ENCODE results near the gene ARMC2. TPM values are rescaled to one million over a fixed set of nuclear protein-coding genes. Genes with fewer than 3 reads are reported as not detected.
"Not testable (repeated sequence)": the region's sequence is repeated elsewhere in the genome, so short reads cannot be mapped to it uniquely, and the experiment has no call there.

The ARMC2 gene
- total RNA-seq, 1 donor: 1.4 TPM

DNA sequence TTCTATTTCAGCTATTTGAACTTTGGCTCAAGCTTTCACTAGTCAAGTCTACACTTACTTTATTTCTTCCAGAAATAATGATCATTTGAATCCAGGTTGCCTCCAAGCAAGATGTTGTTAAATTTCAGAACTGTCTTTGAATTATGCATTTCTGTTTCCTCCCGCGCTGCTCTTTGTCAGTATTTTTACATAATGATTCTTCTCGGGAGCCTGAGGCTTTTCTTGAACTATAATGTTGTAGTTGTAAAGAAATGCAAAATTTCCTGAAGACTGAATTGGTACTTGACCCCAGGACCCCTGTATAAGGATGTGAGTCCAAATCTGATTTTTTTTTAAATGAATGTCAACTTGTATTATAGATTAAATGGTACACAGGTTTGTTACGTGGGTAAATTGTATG lies 80.4 kb downstream of the ARMC2 start:
- no peak overlapping the region for H2AFZ ChIP-seq (ENCODE audit: low read length)
- no peaks in the 10 kb centered on the region for H3K9me3 ChIP-seq (ENCODE audit: low read depth, low read length)
- H3K4me1 ChIP-seq (ENCODE audit: insufficient read depth, low read length): no peaks in the 10 kb centered on the region
- no peak for DNase-seq (ENCODE audit: insufficient read length, low spot score, missing footprints)
- no peaks in the 10 kb centered on the region for H4K20me1 ChIP-seq (ENCODE audit: insufficient read depth, low read length)
- H3K4me2 ChIP-seq (ENCODE audit: insufficient read depth, low read length): no peak overlapping the region
- peaks cover 5% of the 10 kb centered on the region for H3K27me3 ChIP-seq (ENCODE audit: insufficient read depth, low read length)
- TF ChIP-seq, protein P1, sequence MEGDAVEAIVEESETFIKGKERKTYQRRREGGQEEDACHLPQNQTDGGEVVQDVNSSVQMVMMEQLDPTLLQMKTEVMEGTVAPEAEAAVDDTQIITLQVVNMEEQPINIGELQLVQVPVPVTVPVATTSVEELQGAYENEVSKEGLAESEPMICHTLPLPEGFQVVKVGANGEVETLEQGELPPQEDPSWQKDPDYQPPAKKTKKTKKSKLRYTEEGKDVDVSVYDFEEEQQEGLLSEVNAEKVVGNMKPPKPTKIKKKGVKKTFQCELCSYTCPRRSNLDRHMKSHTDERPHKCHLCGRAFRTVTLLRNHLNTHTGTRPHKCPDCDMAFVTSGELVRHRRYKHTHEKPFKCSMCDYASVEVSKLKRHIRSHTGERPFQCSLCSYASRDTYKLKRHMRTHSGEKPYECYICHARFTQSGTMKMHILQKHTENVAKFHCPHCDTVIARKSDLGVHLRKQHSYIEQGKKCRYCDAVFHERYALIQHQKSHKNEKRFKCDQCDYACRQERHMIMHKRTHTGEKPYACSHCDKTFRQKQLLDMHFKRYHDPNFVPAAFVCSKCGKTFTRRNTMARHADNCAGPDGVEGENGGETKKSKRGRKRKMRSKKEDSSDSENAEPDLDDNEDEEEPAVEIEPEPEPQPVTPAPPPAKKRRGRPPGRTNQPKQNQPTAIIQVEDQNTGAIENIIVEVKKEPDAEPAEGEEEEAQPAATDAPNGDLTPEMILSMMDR (IDR thresholded peaks at IDR 0.05; ENCODE audit: extremely low read depth, low read depth, low read length): no peak
- H3K36me3 ChIP-seq (ENCODE audit: insufficient read depth, low read length): no peaks in the 10 kb centered on the region
- no peaks in the 10 kb centered on the region for H3K79me2 ChIP-seq (ENCODE audit: insufficient read depth, low read length)
- no peak overlapping the region for H3K27ac ChIP-seq (ENCODE audit: low read depth, low read length)
- H3K4me3 ChIP-seq (ENCODE audit: insufficient read depth, low read length): no peak overlapping the region

DNA sequence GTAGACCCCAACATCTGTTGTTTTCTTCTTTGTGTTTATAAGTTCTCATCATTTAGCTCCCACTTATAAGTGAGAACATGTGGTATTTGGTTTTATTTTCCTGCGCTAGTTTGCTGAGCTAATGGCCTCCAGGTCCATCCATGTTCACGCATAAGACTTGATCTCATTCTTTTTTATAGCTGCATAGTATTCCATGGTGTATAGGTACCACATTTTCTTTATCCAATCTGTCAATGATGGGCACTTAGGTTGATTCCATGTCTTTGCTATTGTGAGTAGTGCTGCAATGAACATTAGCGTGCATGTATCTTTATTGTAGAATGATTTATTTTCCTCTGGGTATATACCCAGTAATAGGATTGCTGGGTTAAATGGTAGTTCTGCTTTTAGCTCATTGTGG lies 82.9 kb downstream of the ARMC2 start:
- not testable (repeated sequence) for H3K27ac ChIP-seq (ENCODE audit: low read depth, low read length)

DNA sequence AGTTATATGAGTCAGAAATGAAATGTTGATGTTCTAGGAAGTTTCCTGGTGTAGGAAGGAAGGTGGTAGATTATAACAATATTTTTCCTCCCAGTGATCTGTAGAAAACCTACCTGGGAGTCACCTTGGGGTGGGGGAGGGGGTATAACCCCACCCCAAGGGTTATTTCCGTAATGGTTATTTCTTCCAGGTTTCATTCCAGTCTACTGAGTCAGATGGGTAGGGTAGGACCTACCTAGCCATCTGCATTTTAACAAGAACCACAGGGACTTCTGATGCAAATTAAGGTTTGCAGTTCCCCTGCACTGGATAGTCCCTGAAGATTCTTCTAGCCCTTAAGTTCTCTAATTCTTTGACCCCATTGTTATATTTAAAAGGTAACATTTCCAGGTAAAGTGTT lies 88.9 kb downstream of the ARMC2 start:
- DNase-seq (ENCODE audit: insufficient read length, low spot score, missing footprints): no peak
- no peaks in the 10 kb centered on the region for H3K9me3 ChIP-seq (ENCODE audit: low read depth, low read length)

More for the DNA sequence above, 82.9 kb downstream of the ARMC2 start:
- H3K79me2 ChIP-seq (ENCODE audit: insufficient read depth, low read length); H3K27me3 ChIP-seq (ENCODE audit: insufficient read depth, low read length); H3K9me3 ChIP-seq (ENCODE audit: low read depth, low read length); DNase-seq (ENCODE audit: insufficient read length, low spot score, missing footprints); H3K36me3 ChIP-seq (ENCODE audit: insufficient read depth, low read length); H3K4me3 ChIP-seq (ENCODE audit: insufficient read depth, low read length); H3K4me2 ChIP-seq (ENCODE audit: insufficient read depth, low read length); H4K20me1 ChIP-seq (ENCODE audit: insufficient read depth, low read length); H3K4me1 ChIP-seq (ENCODE audit: insufficient read depth, low read length); H2AFZ ChIP-seq (ENCODE audit: low read length): not testable (repeated sequence)

DNA sequence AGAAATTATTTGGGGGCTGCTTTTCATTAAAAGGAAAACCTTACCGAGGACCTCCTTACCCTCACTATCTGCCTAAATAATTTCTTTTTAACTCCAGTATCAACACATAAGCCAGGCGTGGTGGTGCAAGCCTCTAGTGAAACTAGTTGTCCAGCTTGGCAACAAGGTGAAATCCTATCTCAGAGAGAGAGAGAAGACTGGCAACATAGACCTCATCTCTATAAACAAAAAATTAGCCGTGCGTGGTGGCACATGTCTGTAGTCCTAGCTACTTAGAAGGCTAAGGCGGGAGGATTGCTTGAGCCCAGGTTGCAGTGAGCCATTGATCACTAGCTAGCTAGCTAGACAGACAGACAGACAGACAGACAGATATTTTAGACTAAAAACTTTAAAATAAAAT lies 92.5 kb downstream of the ARMC2 start:
- Histone ChIP-seq H3K27me3 (ENCODE audit: insufficient read depth, low read length) (no peaks in the 10 kb centered on the region), H4K20me1 (ENCODE audit: insufficient read depth, low read length) (no peaks in the 10 kb centered on the region), H3K9me3 (ENCODE audit: low read depth, low read length) (no peaks in the 10 kb centered on the region), H3K4me3 (ENCODE audit: insufficient read depth, low read length) (no peak overlapping the region), H3K4me2 (ENCODE audit: insufficient read depth, low read length) (no peak overlapping the region), H3K4me1 (ENCODE audit: insufficient read depth, low read length) (peaks cover 19% of the 10 kb centered on the region), H3K36me3 (ENCODE audit: insufficient read depth, low read length) (no peaks in the 10 kb centered on the region), H3K27ac (ENCODE audit: low read depth, low read length) (no peak overlapping the region), H2AFZ (ENCODE audit: low read length) (no peak overlapping the region), H3K79me2 (ENCODE audit: insufficient read depth, low read length) (no peaks in the 10 kb centered on the region)
- TF ChIP-seq, protein P1 (IDR thresholded peaks at IDR 0.05; ENCODE audit: extremely low read depth, low read depth, low read length): no peak
- DNase-seq (ENCODE audit: insufficient read length, low spot score, missing footprints): no peak

More for the DNA sequence above, 88.9 kb downstream of the ARMC2 start:
- H3K27me3 ChIP-seq (ENCODE audit: insufficient read depth, low read length): no peaks in the 10 kb centered on the region
- no peak overlapping the region for H3K4me2 ChIP-seq (ENCODE audit: insufficient read depth, low read length)
- H3K36me3 ChIP-seq (ENCODE audit: insufficient read depth, low read length): no peaks in the 10 kb centered on the region
- no peaks in the 10 kb centered on the region for H3K4me1 ChIP-seq (ENCODE audit: insufficient read depth, low read length)
- H3K79me2 ChIP-seq (ENCODE audit: insufficient read depth, low read length): no peaks in the 10 kb centered on the region
- TF ChIP-seq, protein P1 (IDR thresholded peaks at IDR 0.05; ENCODE audit: extremely low read depth, low read depth, low read length): no peak
- no peak overlapping the region for H3K4me3 ChIP-seq (ENCODE audit: insufficient read depth, low read length)
- no peak overlapping the region for H2AFZ ChIP-seq (ENCODE audit: low read length)
- H4K20me1 ChIP-seq (ENCODE audit: insufficient read depth, low read length): no peaks in the 10 kb centered on the region
- H3K27ac ChIP-seq (ENCODE audit: low read depth, low read length): no peak overlapping the region
